Neural cell (in vitro differentiated cells): Measurements from ENCODE around the gene QRICH2. TPM values are rescaled to one million over a fixed set of nuclear protein-coding genes. Genes with fewer than 3 reads are reported as not detected.

Experiments used
- H2AFZ ChIP-seq: fragments of 200-600, 300-800 bp; sonication (generic), shearing (Covaris generic); 2 replicates; pipeline ENCODE4 v1.6.0; 2014; ENCODE audit warnings: low read depth, mild to moderate bottlenecking, antibody characterized with exemption, low read length, moderate library complexity
- H3F3A ChIP-seq: fragments of 200-600 bp; shearing (Covaris generic); 2 replicates; pipeline ENCODE4 v1.6.1; 2016; ENCODE audit warnings: mild to moderate bottlenecking, moderate library complexity, mixed read lengths, antibody characterized with exemption, low read length; ENCODE audit not compliant: insufficient read depth, poor library complexity, severe bottlenecking
- H3K27ac ChIP-seq: fragments of 200-600, 300-800 bp; sonication (generic), shearing (Covaris generic); 2 replicates; pipeline ENCODE4 v1.5.1; 2014; ENCODE audit warnings: mild to moderate bottlenecking, low read length, moderate library complexity
- H3K27me3 ChIP-seq: fragments of 300-800, 200-600 bp; sonication (generic), shearing (Covaris generic); 2 replicates; pipeline ENCODE4 v1.6.0; 2014; ENCODE audit warnings: mild to moderate bottlenecking, low read depth, low read length, moderate library complexity; ENCODE audit not compliant: insufficient read depth
- H3K36me3 ChIP-seq: fragments of 300-800, 200-600 bp; sonication (generic), shearing (Covaris generic); 2 replicates; pipeline ENCODE4 v1.5.1; 2014; ENCODE audit warnings: mild to moderate bottlenecking, antibody characterized with exemption, low read length, moderate library complexity; ENCODE audit not compliant: insufficient read depth
- H3K4me2 ChIP-seq: fragments of 300-800, 200-600 bp; sonication (generic), shearing (Covaris generic); 2 replicates; pipeline ENCODE4 v1.6.0; 2014; ENCODE audit warnings: mild to moderate bottlenecking, low read length
- H3K4me3 ChIP-seq: fragments of 300-800, 200-600 bp; sonication (generic), shearing (Covaris generic); 2 replicates; pipeline ENCODE4 v1.5.1; 2014; ENCODE audit warnings: mild to moderate bottlenecking, low read length, moderate library complexity
- H3K79me2 ChIP-seq: fragments of 200-600 bp; shearing (Covaris generic); replicated peaks from 2 replicates; pipeline ENCODE4 v1.6.0; 2014; ENCODE audit warnings: mild to moderate bottlenecking, low read length, moderate library complexity; ENCODE audit not compliant: insufficient read depth
- H3K9ac ChIP-seq: fragments of 300-800, 200-600 bp; sonication (generic), shearing (Covaris generic); 2 replicates; pipeline ENCODE4 v1.6.1; 2016; ENCODE audit warnings: mild to moderate bottlenecking, low read length, mixed read lengths
- H3K9me2 ChIP-seq: fragments of 200-600 bp; shearing (Covaris generic); 2 replicates; pipeline ENCODE4 v1.6.1; 2016; ENCODE audit warnings: mild to moderate bottlenecking, low read length, mixed read lengths; ENCODE audit not compliant: insufficient read depth
- H3K9me3 ChIP-seq: fragments of 200-600, 300-800 bp; sonication (generic), shearing (Covaris generic); 2 replicates; pipeline ENCODE4 v1.6.1; 2016; ENCODE audit warnings: mild to moderate bottlenecking, mixed run types, low read length, moderate library complexity, mixed read lengths
- H4K20me1 ChIP-seq: fragments of 200-600 bp; shearing (Covaris generic); 2 replicates; pipeline ENCODE4 v1.6.1; 2016; ENCODE audit warnings: mild to moderate bottlenecking, mixed run types; ENCODE audit not compliant: insufficient read depth
- EP300 ChIP-seq: fragments of 450-650 bp; conservative IDR thresholded peaks from 2 replicates; pipeline ENCODE4 v1.6.1; 2014; ENCODE audit warnings: antibody characterized with exemption, mild to moderate bottlenecking, moderate library complexity; ENCODE audit not compliant: poor library complexity, severe bottlenecking
- EZH2 ChIP-seq: fragments of 200-600, 300-800 bp; shearing (Covaris generic), sonication (generic); IDR thresholded peaks from 2 replicates; pipeline ENCODE4 v1.6.1; 2014; ENCODE audit warnings: antibody characterized with exemption, low read length, borderline replicate concordance, mild to moderate bottlenecking; ENCODE audit not compliant: insufficient read depth, poor library complexity, severe bottlenecking
- MXI1 ChIP-seq: fragments of 450-650 bp; conservative IDR thresholded peaks from 2 replicates; pipeline ENCODE4 v1.6.1; 2014; ENCODE audit warnings: antibody characterized with exemption, mild to moderate bottlenecking; ENCODE audit not compliant: poor library complexity, severe bottlenecking
- POLR2AphosphoS5 ChIP-seq: IDR thresholded peaks from 2 replicates; pipeline ENCODE4 v1.6.1; 2012
- RAD21 ChIP-seq: fragments of 450-650 bp; conservative IDR thresholded peaks from 2 replicates; pipeline ENCODE4 v1.6.1; 2014; ENCODE audit warnings: antibody characterized with exemption, mild to moderate bottlenecking, moderate library complexity
- SMC3 ChIP-seq: fragments of 450-650 bp; conservative IDR thresholded peaks from 2 replicates; pipeline ENCODE4 v1.6.1; 2014; ENCODE audit warnings: antibody characterized with exemption, mild to moderate bottlenecking, moderate library complexity; ENCODE audit not compliant: poor library complexity
- TAF1 ChIP-seq: IDR thresholded peaks from 2 replicates; pipeline ENCODE4 v1.6.1; 2012; ENCODE audit warnings: low read depth
- polyA plus RNA-seq: library from polyadenylated mRNA; depleted of rRNA; stranded (reverse); fragments of >200 nt; gene quantifications from 2 replicates; pipeline ENCODE4 v1.2.3, GENCODE V29; 2014
- TF ChIP-seq, protein P1 (sequence below): fragments of 450-650 bp; IDR thresholded peaks from 2 replicates; pipeline ENCODE4 v1.5.1; 2014; ENCODE audit warnings: antibody characterized with exemption, mild to moderate bottlenecking, moderate library complexity; ENCODE audit not compliant: poor library complexity, severe bottlenecking
- TF ChIP-seq, protein P2 (sequence below): IDR thresholded peaks from 2 replicates; pipeline ENCODE4 v1.6.1; 2012; ENCODE audit warnings: borderline replicate concordance

The QRICH2 gene
- polyA plus RNA-seq, 1 donor from 2014 or later: 17.3 TPM

DNA sequence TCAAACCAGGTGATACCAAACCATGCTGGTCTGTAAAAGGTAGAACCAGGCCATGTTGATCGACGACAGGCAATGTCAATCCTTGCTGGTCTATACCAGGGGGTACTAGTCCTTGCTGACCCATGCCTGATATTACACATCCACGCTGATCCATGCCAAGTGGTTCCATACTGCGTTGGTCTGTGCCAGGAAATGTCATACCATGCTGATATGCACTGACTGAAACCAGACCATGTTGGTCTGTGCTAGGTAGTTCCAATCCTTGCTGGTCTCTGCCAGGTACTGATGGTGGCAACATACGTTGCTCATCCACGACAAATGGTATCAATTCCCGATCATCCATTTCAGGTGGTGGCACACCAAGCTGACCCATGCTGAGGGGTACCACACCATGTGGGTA, 15.0 kb downstream of the QRICH2 start:
- Histone ChIP-seq H3K9ac (no peak overlapping the region), H3K36me3 (no peaks in the 10 kb centered on the region), H3K9me2 (no peaks in the 10 kb centered on the region), H3K79me2 (no peaks in the 10 kb centered on the region), H3K4me2 (no peak overlapping the region), H3K27me3 (no peaks in the 10 kb centered on the region), H3K9me3 (no peaks in the 10 kb centered on the region), H2AFZ (no peak overlapping the region), H3F3A (no peaks in the 10 kb centered on the region), H3K4me3 (no peak overlapping the region), H4K20me1 (no peaks in the 10 kb centered on the region), H3K27ac (no peak overlapping the region)
- no peak for TF ChIP-seq MXI1
- TF ChIP-seq EP300: no peak
- no peak for TF ChIP-seq SMC3
- TF ChIP-seq EZH2: no peak
- TF ChIP-seq, protein P1, sequence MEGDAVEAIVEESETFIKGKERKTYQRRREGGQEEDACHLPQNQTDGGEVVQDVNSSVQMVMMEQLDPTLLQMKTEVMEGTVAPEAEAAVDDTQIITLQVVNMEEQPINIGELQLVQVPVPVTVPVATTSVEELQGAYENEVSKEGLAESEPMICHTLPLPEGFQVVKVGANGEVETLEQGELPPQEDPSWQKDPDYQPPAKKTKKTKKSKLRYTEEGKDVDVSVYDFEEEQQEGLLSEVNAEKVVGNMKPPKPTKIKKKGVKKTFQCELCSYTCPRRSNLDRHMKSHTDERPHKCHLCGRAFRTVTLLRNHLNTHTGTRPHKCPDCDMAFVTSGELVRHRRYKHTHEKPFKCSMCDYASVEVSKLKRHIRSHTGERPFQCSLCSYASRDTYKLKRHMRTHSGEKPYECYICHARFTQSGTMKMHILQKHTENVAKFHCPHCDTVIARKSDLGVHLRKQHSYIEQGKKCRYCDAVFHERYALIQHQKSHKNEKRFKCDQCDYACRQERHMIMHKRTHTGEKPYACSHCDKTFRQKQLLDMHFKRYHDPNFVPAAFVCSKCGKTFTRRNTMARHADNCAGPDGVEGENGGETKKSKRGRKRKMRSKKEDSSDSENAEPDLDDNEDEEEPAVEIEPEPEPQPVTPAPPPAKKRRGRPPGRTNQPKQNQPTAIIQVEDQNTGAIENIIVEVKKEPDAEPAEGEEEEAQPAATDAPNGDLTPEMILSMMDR: no peak
- no peak for TF ChIP-seq TAF1
- no peak for TF ChIP-seq RAD21
- TF ChIP-seq, protein P2, sequence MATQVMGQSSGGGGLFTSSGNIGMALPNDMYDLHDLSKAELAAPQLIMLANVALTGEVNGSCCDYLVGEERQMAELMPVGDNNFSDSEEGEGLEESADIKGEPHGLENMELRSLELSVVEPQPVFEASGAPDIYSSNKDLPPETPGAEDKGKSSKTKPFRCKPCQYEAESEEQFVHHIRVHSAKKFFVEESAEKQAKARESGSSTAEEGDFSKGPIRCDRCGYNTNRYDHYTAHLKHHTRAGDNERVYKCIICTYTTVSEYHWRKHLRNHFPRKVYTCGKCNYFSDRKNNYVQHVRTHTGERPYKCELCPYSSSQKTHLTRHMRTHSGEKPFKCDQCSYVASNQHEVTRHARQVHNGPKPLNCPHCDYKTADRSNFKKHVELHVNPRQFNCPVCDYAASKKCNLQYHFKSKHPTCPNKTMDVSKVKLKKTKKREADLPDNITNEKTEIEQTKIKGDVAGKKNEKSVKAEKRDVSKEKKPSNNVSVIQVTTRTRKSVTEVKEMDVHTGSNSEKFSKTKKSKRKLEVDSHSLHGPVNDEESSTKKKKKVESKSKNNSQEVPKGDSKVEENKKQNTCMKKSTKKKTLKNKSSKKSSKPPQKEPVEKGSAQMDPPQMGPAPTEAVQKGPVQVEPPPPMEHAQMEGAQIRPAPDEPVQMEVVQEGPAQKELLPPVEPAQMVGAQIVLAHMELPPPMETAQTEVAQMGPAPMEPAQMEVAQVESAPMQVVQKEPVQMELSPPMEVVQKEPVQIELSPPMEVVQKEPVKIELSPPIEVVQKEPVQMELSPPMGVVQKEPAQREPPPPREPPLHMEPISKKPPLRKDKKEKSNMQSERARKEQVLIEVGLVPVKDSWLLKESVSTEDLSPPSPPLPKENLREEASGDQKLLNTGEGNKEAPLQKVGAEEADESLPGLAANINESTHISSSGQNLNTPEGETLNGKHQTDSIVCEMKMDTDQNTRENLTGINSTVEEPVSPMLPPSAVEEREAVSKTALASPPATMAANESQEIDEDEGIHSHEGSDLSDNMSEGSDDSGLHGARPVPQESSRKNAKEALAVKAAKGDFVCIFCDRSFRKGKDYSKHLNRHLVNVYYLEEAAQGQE: no peak
- no peak for TF ChIP-seq POLR2AphosphoS5

DNA sequence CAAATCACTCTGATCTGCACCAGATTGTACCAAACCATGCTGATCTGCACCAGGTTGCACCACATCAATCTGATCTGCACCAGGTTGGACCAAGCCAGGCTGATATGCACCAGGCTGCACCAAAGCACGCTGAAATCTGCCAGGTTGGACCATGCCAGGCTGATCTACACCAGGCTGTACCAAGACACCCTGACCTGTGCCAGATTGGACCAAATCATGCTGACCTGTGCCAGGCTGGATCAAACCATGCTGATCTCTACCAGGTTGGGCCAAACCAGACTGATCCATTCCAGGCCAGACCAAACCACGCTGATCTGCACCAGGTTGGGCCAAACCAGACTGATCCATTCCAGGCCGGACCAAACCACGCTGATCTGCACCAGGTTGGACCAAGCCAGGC, 15.5 kb downstream of the QRICH2 start:
- Histone ChIP-seq H3K9ac (no peak overlapping the region), H3K4me2 (no peak overlapping the region), H4K20me1 (no peaks in the 10 kb centered on the region), H3F3A (no peaks in the 10 kb centered on the region), H3K9me3 (no peaks in the 10 kb centered on the region), H3K9me2 (no peaks in the 10 kb centered on the region), H3K79me2 (no peaks in the 10 kb centered on the region), H3K27me3 (no peaks in the 10 kb centered on the region), H3K4me3 (no peak overlapping the region), H3K27ac (no peak overlapping the region), H3K36me3 (no peaks in the 10 kb centered on the region), H2AFZ (no peak overlapping the region)
- no peak for TF ChIP-seq EP300
- TF ChIP-seq, protein P1: no peak
- no peak for TF ChIP-seq RAD21
- no peak for TF ChIP-seq SMC3
- TF ChIP-seq, protein P2: no peak
- TF ChIP-seq POLR2AphosphoS5: no peak
- TF ChIP-seq TAF1: no peak
- no peak for TF ChIP-seq MXI1
- no peak for TF ChIP-seq EZH2
